SU-DHL-6 (cell line): ENCODE results near the gene CHRNE.

Experiments used
- H2AFZ ChIP-seq: fragments of 200-600 bp; sonication (generic); 2 replicates; pipeline ENCODE4 v1.6.1; 2014; ENCODE audit warnings: low read depth, mild to moderate bottlenecking, moderate library complexity, mixed read lengths, antibody characterized with exemption, low read length; ENCODE audit not compliant: severe bottlenecking
- H3F3A ChIP-seq: fragments of 200-600 bp; shearing (Covaris generic); 2 replicates; pipeline ENCODE4 v1.6.0; 2016; ENCODE audit warnings: antibody characterized with exemption, mild to moderate bottlenecking; ENCODE audit not compliant: insufficient read depth
- H3K27ac ChIP-seq: fragments of 200-600 bp; sonication (generic); 2 replicates; pipeline ENCODE4 v1.5.1; 2016; ENCODE audit warnings: low read depth, mild to moderate bottlenecking, low read length, moderate library complexity, mixed read lengths
- H3K27me3 ChIP-seq: fragments of 200-600 bp; sonication (generic), shearing (Covaris generic); 2 replicates; pipeline ENCODE4 v1.6.0; 2014; ENCODE audit warnings: mild to moderate bottlenecking, low read length
- H3K36me3 ChIP-seq: fragments of 200-600 bp; sonication (generic); 2 replicates; pipeline ENCODE4 v1.6.1; 2014; ENCODE audit warnings: mild to moderate bottlenecking, low read length, mixed read lengths
- H3K4me2 ChIP-seq: fragments of 300-600, 200-600 bp; shearing (Covaris generic), sonication (generic); 2 replicates; pipeline ENCODE4 v1.6.0; 2014; ENCODE audit warnings: low read length, low read depth, mild to moderate bottlenecking; ENCODE audit not compliant: poor library complexity, severe bottlenecking
- H3K4me3 ChIP-seq: fragments of 200-600 bp; sonication (generic); 2 replicates; pipeline ENCODE4 v1.5.1; 2014; ENCODE audit warnings: antibody characterized with exemption, low read length, mild to moderate bottlenecking, mixed read lengths; ENCODE audit not compliant: insufficient read depth, poor library complexity, severe bottlenecking
- H3K79me2 ChIP-seq: fragments of 200-600 bp; sonication (generic); 2 replicates; pipeline ENCODE4 v1.6.1; 2014; ENCODE audit warnings: mild to moderate bottlenecking, low read length, moderate library complexity; ENCODE audit not compliant: insufficient read depth
- H3K9ac ChIP-seq: fragments of 200-600 bp; sonication (generic); 2 replicates; pipeline ENCODE4 v1.7.0; 2014; ENCODE audit warnings: mild to moderate bottlenecking, low read length
- H3K9me2 ChIP-seq: fragments of 200-600 bp; sonication (generic); replicated peaks from 2 replicates; pipeline ENCODE4 v1.6.1; 2014; ENCODE audit warnings: low read length; ENCODE audit not compliant: insufficient read depth
- H3K9me3 ChIP-seq: fragments of 200-600 bp; sonication (generic); 2 replicates; pipeline ENCODE4 v1.6.1; 2014; ENCODE audit warnings: low read length, mixed read lengths; ENCODE audit not compliant: insufficient read depth
- H4K20me1 ChIP-seq: fragments of 200-600 bp; sonication (generic); 2 replicates; pipeline ENCODE4 v1.6.1; 2014; ENCODE audit warnings: low read depth, mild to moderate bottlenecking, antibody characterized with exemption, low read length, moderate library complexity, mixed read lengths
- CTCF ChIP-seq: fragments of 200-600 bp; sonication (generic); IDR thresholded peaks from one replicate; pipeline ENCODE4 v1.5.1; 2017; ENCODE audit warnings: antibody characterized with exemption, mild to moderate bottlenecking, low read length, moderate library complexity; ENCODE audit not compliant: insufficient read depth, poor library complexity, severe bottlenecking
- EZH2phosphoT487 ChIP-seq: fragments of 200-600 bp; sonication (generic), shearing (Covaris generic); conservative IDR thresholded peaks from 2 replicates; pipeline ENCODE4 v1.6.1; 2018; ENCODE audit warnings: mild to moderate bottlenecking, antibody characterized with exemption, low read length, moderate library complexity, mixed read lengths

The CHRNE gene

GRCh38 chr17:4946312-4946976, 43.5 kb upstream of the CHRNE start:
- H3F3A ChIP-seq, result peaks cover 65% of the 10 kb centered on the region
- H3K4me3 ChIP-seq, result peak overlapping the region; percentile 100
- no peaks in the 10 kb centered on the region for H3K9me2 ChIP-seq
- peaks cover 52% of the 10 kb centered on the region for H3K79me2 ChIP-seq
- peak overlapping the region; percentile 90 for H3K4me2 ChIP-seq
- TF ChIP-seq EZH2phosphoT487 (no peak), CTCF (no peak)
- no peaks in the 10 kb centered on the region for H3K27me3 ChIP-seq
- H4K20me1 ChIP-seq, result peaks cover 3% of the 10 kb centered on the region; the same call in 1 of the 2 replicates
- no peak overlapping the region for H2AFZ ChIP-seq
- H3K27ac ChIP-seq, result peak overlapping the region; percentile 100
- H3K9me3 ChIP-seq, result no peaks in the 10 kb centered on the region
- peaks cover 11% of the 10 kb centered on the region; the same call in 1 of the 2 replicates for H3K36me3 ChIP-seq
- peak overlapping the region; percentile 100 for H3K9ac ChIP-seq

- H3K36me3 ChIP-seq, result peaks cover 11% of the 10 kb centered on the region; the same call in 1 of the 2 replicates
- peaks cover 57% of the 10 kb centered on the region for H3K79me2 ChIP-seq
- H3K27ac ChIP-seq, result peak overlapping the region; percentile 100
- TF ChIP-seq EZH2phosphoT487 (no peak), CTCF (no peak)
- no peaks in the 10 kb centered on the region for H3K9me2 ChIP-seq
- peak overlapping the region; percentile 100 for H3K4me3 ChIP-seq
- H3K9ac ChIP-seq, result peak overlapping the region; percentile 100
- peak overlapping the region; percentile 90 for H3K4me2 ChIP-seq
- peaks cover 70% of the 10 kb centered on the region for H3F3A ChIP-seq
- H2AFZ ChIP-seq, result no peak overlapping the region
- H4K20me1 ChIP-seq, result peaks cover 3% of the 10 kb centered on the region; the same call in 1 of the 2 replicates
- no peaks in the 10 kb centered on the region for H3K9me3 ChIP-seq
- no peaks in the 10 kb centered on the region for H3K27me3 ChIP-seq
Observed at GRCh38 chr17:4945944-4946280, 43.0 kb upstream of the CHRNE start.

GRCh38 chr17:4945176-4945943, 42.5 kb upstream of the CHRNE start:
- H3K9me3 ChIP-seq, result no peaks in the 10 kb centered on the region
- peak overlapping the region; percentile 90 for H3K4me2 ChIP-seq
- TF ChIP-seq EZH2phosphoT487 (no peak), CTCF (no peak)
- peak overlapping the region; percentile 20 for H3K4me3 ChIP-seq
- H2AFZ ChIP-seq, result no peak overlapping the region
- H3K27ac ChIP-seq, result peak overlapping the region; percentile 100
- no peaks in the 10 kb centered on the region for H3K27me3 ChIP-seq
- peaks cover 3% of the 10 kb centered on the region; the same call in 1 of the 2 replicates for H4K20me1 ChIP-seq
- peaks cover 62% of the 10 kb centered on the region for H3K79me2 ChIP-seq
- peak overlapping the region; percentile 37; the same call in 1 of the 2 replicates for H3K9ac ChIP-seq
- H3K9me2 ChIP-seq, result no peaks in the 10 kb centered on the region
- H3F3A ChIP-seq, result peaks cover 73% of the 10 kb centered on the region
- H3K36me3 ChIP-seq, result peaks cover 11% of the 10 kb centered on the region; the same call in 1 of the 2 replicates
